Activated CD4-positive, alpha-beta T cell treated with anti-CD3 and anti-CD28 coated beads, Interleukin-2, amount 10 ng/mL, durations not matched to agents 7 days and 5 days (primary cell): Measurements from ENCODE around the gene CASKIN2. TPM values are rescaled to one million over a fixed set of nuclear protein-coding genes. Genes with fewer than 3 reads are reported as not detected.

Experiments used
- CTCF ChIA-PET: fragments of 350-600 bp; sonication (Branson Sonifier 250); formaldehyde crosslinking; loops from one replicate; lab custom pipeline; 2021; ENCODE audit warnings: antibody characterized with exemption; lab: Charles Lee
- POLR2A ChIA-PET: fragments of 350-600 bp; sonication (Branson Sonifier 250); formaldehyde crosslinking; loops from one replicate; lab custom pipeline; 2021; ENCODE audit warnings: antibody characterized with exemption; lab: Charles Lee
- DNase-seq: peaks from one replicate; pipeline ENCODE4 v3.0.0-alpha.2; 2020
- H3K27ac Mint-ChIP-seq: one replicate; pipeline ENCODE4 v1.8.0; 2021; ENCODE audit warnings: mild to moderate bottlenecking, moderate library complexity, mixed read lengths
- H3K27me3 Mint-ChIP-seq: one replicate; pipeline ENCODE4 v1.8.0; 2021; ENCODE audit warnings: mixed read lengths
- H3K36me3 Mint-ChIP-seq: one replicate; pipeline ENCODE4 v1.8.0; 2021; ENCODE audit warnings: low read depth, mixed read lengths
- H3K4me1 Mint-ChIP-seq: one replicate; pipeline ENCODE4 v1.8.0; 2021; ENCODE audit warnings: mixed read lengths
- H3K4me3 Mint-ChIP-seq: one replicate; pipeline ENCODE4 v1.8.0; 2021; ENCODE audit warnings: mild to moderate bottlenecking, moderate library complexity, mixed read lengths
- H3K9me3 Mint-ChIP-seq: one replicate; pipeline ENCODE4 v1.8.0; 2021; ENCODE audit warnings: mixed read lengths
- total RNA-seq, 2 experiments: library from RNA; stranded (reverse); gene quantifications; one replicate each; pipeline ENCODE4 v1.2.3, GENCODE V29; 2021

Gene CASKIN2
- total RNA-seq, 2 experiments from 2014 or later: 0.47 to 1.1 TPM

DNA sequence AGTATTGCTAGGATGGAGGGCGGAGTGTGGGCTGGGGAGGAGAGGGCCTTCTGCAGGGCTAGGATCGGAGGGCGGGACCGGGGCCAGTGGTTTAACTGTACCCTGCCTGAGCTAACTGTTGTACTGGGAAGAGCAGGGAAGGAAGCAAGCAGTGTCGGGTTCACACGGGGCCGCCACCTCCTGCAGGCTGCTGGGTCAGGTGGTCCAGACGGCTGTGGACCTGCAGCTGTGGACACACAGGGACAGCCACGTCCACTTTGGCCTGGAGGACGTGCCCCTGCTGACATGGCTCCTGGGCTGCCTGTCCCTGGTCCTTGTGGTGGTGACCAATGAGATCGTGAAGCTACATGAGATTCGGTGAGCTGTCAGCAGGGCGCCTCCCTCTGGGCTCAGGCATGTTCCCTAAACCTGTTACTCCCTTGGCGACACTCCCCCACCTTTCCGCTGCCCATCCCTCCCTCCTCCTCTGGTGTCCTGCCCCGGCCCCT is 16.6 kb downstream of the CASKIN2 start:
- Mint-ChIP-seq H3K9me3 (no peaks in the 10 kb centered on the region), H3K4me1 (peaks cover 11% of the 10 kb centered on the region), H3K36me3 (peaks cover 2% of the 10 kb centered on the region), H3K4me3 (no peak overlapping the region), H3K27me3 (no peaks in the 10 kb centered on the region), H3K27ac (peak overlapping the region; percentile 69)
- CTCF ChIA-PET: interaction anchor here (1.0 to 2.7 kb wide), 3 partner anchors 10 to 18 kb away, joined by 3 to 9 read pairs (median 4); partner anchors contain the start of gene TSEN54
- POLR2A ChIA-PET: no interaction called here
- no peak for DNase-seq

DNA sequence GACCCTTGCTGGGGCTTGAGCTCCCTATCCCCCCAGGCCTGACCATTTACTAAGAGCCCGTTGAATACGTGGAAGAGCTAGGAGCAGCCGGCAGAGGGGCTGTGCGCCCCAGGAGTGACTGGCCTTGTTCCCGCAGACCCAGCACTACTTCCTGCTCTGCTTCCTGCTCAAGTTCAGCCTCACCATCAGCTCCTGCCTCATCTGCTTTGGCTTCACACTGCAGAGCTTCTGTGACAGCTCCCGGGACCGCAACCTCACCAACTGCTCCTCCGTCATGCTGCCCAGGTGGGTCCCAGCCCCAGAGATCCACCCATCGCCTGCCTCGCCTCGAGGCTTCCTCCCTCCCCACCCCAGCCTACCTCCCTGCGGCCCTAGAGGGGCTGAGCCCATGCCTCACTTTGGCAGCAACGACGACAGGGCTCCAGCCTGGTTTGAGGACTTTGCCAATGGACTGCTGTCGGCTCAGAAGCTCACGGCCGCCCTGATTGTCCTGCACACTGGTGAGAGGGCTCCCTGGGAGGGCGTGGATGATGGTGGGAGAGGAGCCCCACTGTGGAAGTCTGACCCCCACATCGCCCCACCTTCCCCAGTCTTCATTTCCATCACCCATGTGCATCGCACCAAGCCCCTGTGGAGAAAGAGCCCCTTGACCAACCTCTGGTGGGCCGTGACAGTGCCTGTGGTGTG is 17.2 kb downstream of the CASKIN2 start:
- no peak for DNase-seq
- POLR2A ChIA-PET: no interaction called here
- peaks cover 11% of the 10 kb centered on the region for H3K4me1 Mint-ChIP-seq

GRCh38 chr17:75496005-75496404 is 19.3 kb downstream of the CASKIN2 start:
- Mint-ChIP-seq H3K4me1 (peaks cover 11% of the 10 kb centered on the region), H3K4me3 (no peak overlapping the region), H3K27me3 (no peaks in the 10 kb centered on the region), H3K9me3 (no peaks in the 10 kb centered on the region), H3K27ac (no peak overlapping the region), H3K36me3 (peaks cover 2% of the 10 kb centered on the region)
- CTCF ChIA-PET: no interaction called here
- no peak for DNase-seq
- POLR2A ChIA-PET: no interaction called here

More for the DNA sequence above, 17.2 kb downstream of the CASKIN2 start:
- Mint-ChIP-seq H3K36me3 (peaks cover 2% of the 10 kb centered on the region), H3K9me3 (no peaks in the 10 kb centered on the region), H3K4me3 (no peak overlapping the region), H3K27me3 (no peaks in the 10 kb centered on the region), H3K27ac (peak overlapping the region; percentile 69)
- CTCF ChIA-PET: interaction anchor here (0.6 to 2.7 kb wide), 4 partner anchors 14 to 38 kb away, joined by 3 to 9 read pairs (median 4); partner anchors contain the start of gene TSEN54

- POLR2A ChIA-PET: no interaction called here
- Mint-ChIP-seq H3K36me3 (peaks cover 2% of the 10 kb centered on the region), H3K4me1 (peaks cover 11% of the 10 kb centered on the region), H3K27me3 (no peaks in the 10 kb centered on the region), H3K27ac (no peak overlapping the region), H3K4me3 (no peak overlapping the region), H3K9me3 (no peaks in the 10 kb centered on the region)
- no peak for DNase-seq
- CTCF ChIA-PET: interaction anchor here (1.2 kb wide), 1 partner anchor 13 kb away, joined by 3 read pairs; no protein-coding TSS in a partner anchor
Measured at GRCh38 chr17:75494326-75494877, 20.9 kb downstream of the CASKIN2 start.

GRCh38 chr17:75493476-75494129 is 21.7 kb downstream of the CASKIN2 start:
- Mint-ChIP-seq H3K27me3 (no peaks in the 10 kb centered on the region), H3K27ac (no peak overlapping the region), H3K36me3 (peaks cover 2% of the 10 kb centered on the region), H3K4me1 (peaks cover 11% of the 10 kb centered on the region), H3K9me3 (no peaks in the 10 kb centered on the region), H3K4me3 (no peak overlapping the region)
- POLR2A ChIA-PET: no interaction called here
- no peak for DNase-seq
- CTCF ChIA-PET: no interaction called here

DNA sequence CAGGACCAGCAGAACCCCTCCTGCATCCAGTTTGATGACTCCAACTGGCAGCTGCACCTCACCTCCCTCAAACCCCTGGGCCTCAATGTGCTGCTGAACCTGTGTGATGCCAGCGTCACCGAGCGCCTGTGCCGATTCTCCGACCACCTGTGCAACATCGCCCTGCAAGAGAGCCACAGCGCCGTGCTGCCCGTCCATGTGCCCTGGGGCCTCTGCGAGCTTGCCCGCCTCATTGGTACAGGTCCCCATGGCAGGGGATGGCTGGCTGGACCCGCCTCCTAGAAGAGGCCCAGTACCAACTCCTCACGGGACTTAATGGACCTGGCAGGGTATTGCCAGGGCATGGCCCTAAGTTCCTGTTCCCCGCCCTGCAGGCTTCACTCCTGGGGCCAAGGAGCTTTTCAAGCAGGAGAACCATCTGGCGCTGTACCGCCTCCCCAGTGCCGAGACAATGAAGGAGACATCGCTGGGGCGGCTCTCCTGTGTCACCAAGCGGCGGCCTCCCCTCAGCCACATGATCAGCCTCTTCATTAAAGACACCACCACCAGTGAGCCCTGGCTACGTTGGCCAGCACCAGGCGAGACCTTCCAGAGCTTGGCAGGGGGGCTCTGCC is 22.7 kb downstream of the CASKIN2 start:
- H3K27ac Mint-ChIP-seq: no peak overlapping the region
- H3K4me3 Mint-ChIP-seq: no peak overlapping the region
- H3K9me3 Mint-ChIP-seq: no peaks in the 10 kb centered on the region
- DNase-seq: no peak
- H3K27me3 Mint-ChIP-seq: no peaks in the 10 kb centered on the region
- peaks cover 2% of the 10 kb centered on the region for H3K36me3 Mint-ChIP-seq
- ChIA-PET POLR2A (no interaction called here), CTCF (no interaction called here)
- peaks cover 9% of the 10 kb centered on the region for H3K4me1 Mint-ChIP-seq

- Mint-ChIP-seq H3K36me3 (peaks cover 3% of the 10 kb centered on the region), H3K4me1 (peaks cover 16% of the 10 kb centered on the region), H3K9me3 (no peaks in the 10 kb centered on the region), H3K27ac (no peak overlapping the region), H3K27me3 (no peaks in the 10 kb centered on the region), H3K4me3 (no peak overlapping the region)
- POLR2A ChIA-PET: no interaction called here
- CTCF ChIA-PET: no interaction called here
- no peak for DNase-seq
Measured at GRCh38 chr17:75491680-75492079, 23.7 kb downstream of the CASKIN2 start.

DNA sequence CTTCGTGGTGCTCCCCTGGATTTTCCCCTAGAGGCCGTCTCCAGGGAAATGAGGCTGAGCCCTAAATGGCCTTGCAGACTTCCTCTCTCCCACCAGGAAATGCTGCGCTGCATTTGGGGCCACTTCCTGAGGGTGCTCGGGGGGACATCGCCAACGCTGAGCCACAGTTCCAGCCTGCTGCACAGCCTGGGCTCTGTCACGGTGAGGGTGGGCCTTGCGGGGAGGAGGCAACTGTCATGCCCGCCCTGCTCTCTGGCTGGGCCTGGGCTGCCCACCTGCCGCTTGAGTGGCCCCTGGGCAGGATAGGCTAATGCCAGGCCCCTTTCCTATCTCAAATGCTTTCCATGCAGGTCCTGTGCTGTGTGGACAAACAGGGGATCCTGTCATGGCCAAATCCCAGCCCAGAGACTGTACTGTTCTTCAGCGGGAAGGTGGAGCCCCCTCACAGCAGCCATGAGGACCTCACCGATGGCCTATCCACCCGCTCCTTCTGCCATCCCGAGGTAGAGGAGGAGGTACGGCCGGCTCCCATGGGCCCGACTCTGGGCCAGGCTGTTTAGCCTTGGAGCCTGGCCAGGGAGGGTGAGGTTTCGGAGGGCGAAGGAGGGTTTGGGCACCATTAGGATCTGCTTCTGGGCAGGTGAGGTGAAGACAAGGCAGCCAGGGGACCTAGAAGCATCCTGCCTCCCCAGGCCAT is 24.2 kb downstream of the CASKIN2 start:
- POLR2A ChIA-PET: no interaction called here
- Mint-ChIP-seq H3K27ac (no peak overlapping the region), H3K4me3 (no peak overlapping the region), H3K9me3 (no peaks in the 10 kb centered on the region), H3K36me3 (peaks cover 8% of the 10 kb centered on the region), H3K27me3 (no peaks in the 10 kb centered on the region), H3K4me1 (peaks cover 21% of the 10 kb centered on the region)
- DNase-seq: no peak
- CTCF ChIA-PET: no interaction called here

GRCh38 chr17:75490173-75490743 is 25.1 kb downstream of the CASKIN2 start:
- POLR2A ChIA-PET: no interaction called here

DNA sequence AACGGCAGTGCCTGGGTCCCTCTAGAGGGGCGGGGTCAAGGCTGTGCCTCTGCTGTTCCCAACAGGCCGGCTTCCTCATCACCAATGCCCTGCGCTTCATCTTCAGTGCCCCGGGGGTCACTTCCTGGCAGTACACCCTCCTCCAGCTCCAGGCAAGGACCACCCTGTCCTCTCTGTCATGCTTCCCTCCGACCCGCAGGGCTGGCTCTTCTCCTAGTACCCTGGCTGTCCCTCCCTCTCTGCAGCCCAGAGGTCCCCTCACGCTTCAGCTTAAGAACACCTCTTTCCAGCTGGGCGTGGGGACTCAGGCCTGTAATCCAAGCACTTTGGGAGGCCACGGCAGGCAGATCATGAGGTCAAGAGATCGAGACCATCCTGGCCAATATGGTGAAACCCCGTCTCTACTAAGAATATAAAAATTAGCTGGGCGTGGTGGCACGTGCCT is 25.8 kb downstream of the CASKIN2 start:
- no peaks in the 10 kb centered on the region for H3K9me3 Mint-ChIP-seq
- no peak overlapping the region for H3K4me3 Mint-ChIP-seq
- no peaks in the 10 kb centered on the region for H3K27me3 Mint-ChIP-seq
- DNase-seq: no peak
- peak overlapping the region; percentile 68 for H3K27ac Mint-ChIP-seq
- peaks cover 10% of the 10 kb centered on the region for H3K36me3 Mint-ChIP-seq
- CTCF ChIA-PET: no interaction called here
- POLR2A ChIA-PET: no interaction called here
- H3K4me1 Mint-ChIP-seq: peaks cover 24% of the 10 kb centered on the region

More at GRCh38 chr17:75490173-75490743, 25.1 kb downstream of the CASKIN2 start:
- peaks cover 8% of the 10 kb centered on the region for H3K36me3 Mint-ChIP-seq
- H3K9me3 Mint-ChIP-seq: no peaks in the 10 kb centered on the region
- peak overlapping the region; percentile 41 for H3K27ac Mint-ChIP-seq
- H3K27me3 Mint-ChIP-seq: no peaks in the 10 kb centered on the region
- CTCF ChIA-PET: interaction anchor here (0.9 kb wide), 1 partner anchor 12 kb away, joined by 4 read pairs; no protein-coding TSS in a partner anchor
- no peak overlapping the region for H3K4me3 Mint-ChIP-seq
- DNase-seq: no peak
- peaks cover 21% of the 10 kb centered on the region for H3K4me1 Mint-ChIP-seq

- Mint-ChIP-seq H3K4me1 (peaks cover 24% of the 10 kb centered on the region), H3K4me3 (no peak overlapping the region), H3K27ac (peak overlapping the region; percentile 96), H3K36me3 (peaks cover 10% of the 10 kb centered on the region), H3K27me3 (no peaks in the 10 kb centered on the region), H3K9me3 (no peaks in the 10 kb centered on the region)
- DNase-seq: no peak
- ChIA-PET POLR2A (no interaction called here), CTCF (interaction anchor here (1.3 kb wide), 1 partner anchor 20 kb away, joined by 3 read pairs; no protein-coding TSS in a partner anchor)
Measured at GRCh38 chr17:75488693-75489510, 26.4 kb downstream of the CASKIN2 start.
